Naive thymus-derived CD4-positive, alpha-beta T cell (primary cell): ENCODE results near the gene UBXN7. TPM values are rescaled to one million over a fixed set of nuclear protein-coding genes. Genes with fewer than 3 reads are reported as not detected.
"Not testable (repeated sequence)": the region's sequence is repeated elsewhere in the genome, so short reads cannot be mapped to it uniquely, and the experiment has no call there.

ENCODE experiments used
- ATAC-seq: fragments of 150-1000 bp; cut with Tn5 transposase; 2 replicates; pipeline ENCODE4 v1.10.0; 2021; ENCODE audit warnings: mild to moderate bottlenecking, moderate library complexity
- CTCF ChIA-PET: fragments of 350-600 bp; sonication (Branson Sonifier 250); formaldehyde crosslinking; loops from one replicate; lab custom pipeline; 2021; ENCODE audit warnings: antibody characterized with exemption; lab: Charles Lee
- POLR2A ChIA-PET: fragments of 350-600 bp; sonication (Branson Sonifier 250); formaldehyde crosslinking; loops from one replicate; lab custom pipeline; 2021; ENCODE audit warnings: antibody characterized with exemption, inconsistent platforms; lab: Charles Lee
- DNase-seq, 9 donors: peaks; one replicate each; pipeline versions ENCODE4 v3.0.0 to v3.0.0-alpha.2; 2020 to 2022; ENCODE audit warnings: mixed read lengths in 1 of 9
- H3K27ac ChIP-seq: one replicate; pipeline ENCODE4 v1.7.0; 2013; ENCODE audit warnings: mild to moderate bottlenecking, low read depth, low read length, moderate library complexity
- H3K27me3 ChIP-seq, 2 donors: one replicate each; pipeline ENCODE4 v1.7.0; 2013; ENCODE audit warnings: low read length in 2 of 2, mild to moderate bottlenecking in 2 of 2, moderate library complexity in 2 of 2; ENCODE audit not compliant: control insufficient read depth in 2 of 2, insufficient read depth in 2 of 2
- H3K36me3 ChIP-seq, 3 experiments: 1 replicate in 2 of 3; 2 replicates in 1 of 3; pipeline ENCODE4 v1.7.0; 2013; ENCODE audit warnings: low read length in 3 of 3, mild to moderate bottlenecking in 3 of 3, moderate library complexity in 1 of 3; ENCODE audit not compliant: insufficient read depth in 3 of 3, control insufficient read depth in 2 of 3
- H3K4me1 ChIP-seq, 2 donors: one replicate each; pipeline ENCODE4 v1.7.0; 2013; ENCODE audit warnings: low read length in 2 of 2, mild to moderate bottlenecking in 2 of 2, moderate library complexity in 1 of 2; ENCODE audit not compliant: control insufficient read depth in 2 of 2, insufficient read depth in 2 of 2
- H3K4me3 ChIP-seq: 2 replicates; pipeline ENCODE4 v1.7.0; 2013; ENCODE audit warnings: mild to moderate bottlenecking, low read length
- H3K9me3 ChIP-seq, 3 experiments: 1 replicate in 2 of 3; 2 replicates in 1 of 3; pipeline ENCODE4 v1.7.0; 2013; ENCODE audit warnings: low read length in 3 of 3; ENCODE audit not compliant: control insufficient read depth in 2 of 3
- H3K27ac Mint-ChIP-seq, 9 donors: one replicate each; pipeline ENCODE4 v1.8.0; 2020 to 2022; ENCODE audit warnings: mixed read lengths in 9 of 9, mild to moderate bottlenecking in 8 of 9, moderate library complexity in 5 of 9, inconsistent platforms in 2 of 9
- H3K27me3 Mint-ChIP-seq, 5 donors: one replicate each; pipeline ENCODE4 v1.8.0; 2021 to 2022; ENCODE audit warnings: mixed read lengths in 5 of 5, mild to moderate bottlenecking in 1 of 5
- H3K36me3 Mint-ChIP-seq, 5 donors: one replicate each; pipeline ENCODE4 v1.8.0; 2020 to 2022; ENCODE audit warnings: mixed read lengths in 5 of 5, mild to moderate bottlenecking in 3 of 5, inconsistent platforms in 1 of 5
- H3K4me1 Mint-ChIP-seq, 7 donors: one replicate each; pipeline ENCODE4 v1.8.0; 2020 to 2022; ENCODE audit warnings: mixed read lengths in 7 of 7, mild to moderate bottlenecking in 3 of 7, inconsistent platforms in 1 of 7
- H3K4me3 Mint-ChIP-seq, 10 donors: one replicate each; pipeline ENCODE4 v1.8.0; 2020 to 2022; ENCODE audit warnings: mild to moderate bottlenecking in 10 of 10, mixed read lengths in 10 of 10, moderate library complexity in 6 of 10, inconsistent platforms in 2 of 10
- H3K9me3 Mint-ChIP-seq, 11 donors: one replicate each; pipeline ENCODE4 v1.8.0; 2020 to 2022; ENCODE audit warnings: mixed read lengths in 11 of 11, mild to moderate bottlenecking in 4 of 11, inconsistent platforms in 1 of 11, moderate library complexity in 1 of 11
- intact Hi-C, 2 donors: fragments of 100-400 bp; cut with micrococcal nuclease; formaldehyde crosslinking; loops; one replicate each; pipeline ENCODE4 v1.15.1; 2023
- polyA plus RNA-seq, 2 donors: library from polyadenylated mRNA; unstranded; fragments of 300-500 nt; fragmentation: Illumina TruSeq; gene quantifications; one replicate each; pipeline ENCODE4 v1.2.3, GENCODE V29; 2021
- total RNA-seq, 6 experiments: library from RNA in 5 of 6; stranded (reverse) in 5 of 6; gene quantifications; 1 replicate in 5 of 6; 2 replicates in 1 of 6; pipeline ENCODE4 v1.2.3 and lab custom pipeline; 2021 to 2026

The UBXN7 gene
- total and polyA plus RNA-seq, 7 experiments from 2014 or later, result 30.2 to 90.6 (median 66.7) TPM

DNA sequence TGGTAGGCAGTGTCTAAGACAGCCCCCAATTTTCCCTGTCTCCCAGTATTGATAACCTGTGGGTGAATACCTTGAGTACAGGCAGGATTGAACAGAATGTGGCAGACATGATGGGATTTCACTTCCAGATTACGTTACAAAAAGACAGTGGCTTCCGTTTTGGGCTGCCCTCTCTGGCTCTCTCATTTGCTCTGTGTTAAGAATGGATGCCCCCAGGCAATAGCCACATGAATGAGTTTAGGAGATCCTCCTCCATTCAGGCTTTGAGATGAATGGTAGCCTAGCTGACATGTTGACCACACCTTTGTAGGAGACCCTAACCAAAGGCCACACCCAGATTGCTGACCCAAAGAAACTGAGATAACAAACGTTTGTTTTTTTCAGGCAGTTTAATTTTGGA, 34.3 kb downstream of the UBXN7 start:
- no peaks in the 10 kb centered on the region for H3K27me3 ChIP-seq
- intact Hi-C loops, result no loop called here
- DNase-seq (no peak), ATAC-seq (no peak)
- peaks cover 0 to 48% (median 3%) of the 10 kb centered on the region in 3 experiments for H3K36me3 ChIP-seq
- H3K9me3 Mint-ChIP-seq, result no peaks in the 10 kb centered on the region
- POLR2A ChIA-PET, result no interaction called here
- no peaks in the 10 kb centered on the region for H3K27me3 Mint-ChIP-seq
- H3K36me3 Mint-ChIP-seq, result peaks cover 0 to 47% (median 22%) of the 10 kb centered on the region in 5 donors
- H3K9me3 ChIP-seq, result no peaks in the 10 kb centered on the region
- CTCF ChIA-PET, result no interaction called here
- H3K4me1 ChIP-seq, result no peaks in the 10 kb centered on the region
- H3K27ac ChIP-seq, result no peak overlapping the region
- no peak overlapping the region for H3K4me3 ChIP-seq
- H3K27ac Mint-ChIP-seq, result peak overlapping the region in 1 of 9 donors; percentile 16
- no peak overlapping the region for H3K4me3 Mint-ChIP-seq
- peaks cover 0 to 4% (median 0%) of the 10 kb centered on the region in 7 donors for H3K4me1 Mint-ChIP-seq

DNA sequence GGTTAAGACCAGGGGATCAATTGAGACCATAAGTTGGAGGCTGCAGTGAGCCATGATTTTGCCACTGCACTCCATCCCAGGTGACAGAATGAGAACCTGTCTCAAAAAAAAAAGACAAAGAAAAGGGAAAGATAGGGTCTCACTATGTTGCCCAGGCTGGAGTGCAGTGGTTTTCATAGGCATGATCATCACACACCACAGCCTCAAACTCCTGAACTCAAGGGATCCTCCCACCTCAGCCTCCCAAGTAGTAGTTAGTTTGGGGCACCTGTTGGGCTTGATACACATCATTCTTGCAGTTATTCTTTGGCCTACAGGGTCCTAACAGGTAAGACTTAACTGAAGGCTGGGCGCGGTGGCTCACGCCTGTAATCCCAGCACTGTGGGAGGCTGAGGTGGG, 42.1 kb downstream of the UBXN7 start:
- ChIA-PET POLR2A (no interaction called here), CTCF (no interaction called here)
- no peak for ATAC-seq

DNA sequence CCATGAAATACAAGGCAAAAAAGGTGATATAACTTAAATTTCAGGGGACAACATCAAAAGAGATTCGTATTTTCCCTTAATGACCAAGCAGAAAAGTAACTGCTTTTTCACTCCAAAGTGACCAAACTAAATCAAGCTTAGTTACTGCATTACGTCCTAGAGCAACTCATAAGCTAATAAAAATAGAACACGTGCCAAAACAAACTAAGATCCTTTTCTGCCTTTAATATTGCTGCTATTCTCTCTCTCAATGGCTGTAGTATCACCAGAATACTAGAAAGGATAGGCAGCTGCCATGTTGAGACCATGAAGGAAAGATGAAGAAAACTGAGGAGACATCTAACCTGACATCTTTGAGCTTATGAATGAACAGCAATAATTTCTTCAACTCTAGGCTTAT, 43.3 kb downstream of the UBXN7 start:
- H3K27me3 Mint-ChIP-seq, result no peaks in the 10 kb centered on the region
- CTCF ChIA-PET, result no interaction called here
- Histone ChIP-seq H3K27ac (no peak overlapping the region), H3K4me1 (no peaks in the 10 kb centered on the region), H3K36me3 (peaks cover 6 to 42% (median 9%) of the 10 kb centered on the region in 3 experiments), H3K4me3 (no peak overlapping the region), H3K9me3 (no peaks in the 10 kb centered on the region), H3K27me3 (no peaks in the 10 kb centered on the region)
- H3K9me3 Mint-ChIP-seq, result peaks cover 0 to 27% (median 17%) of the 10 kb centered on the region in 11 donors
- H3K36me3 Mint-ChIP-seq, result peaks cover 37 to 90% (median 75%) of the 10 kb centered on the region in 5 donors
- DNase-seq (no peak), ATAC-seq (no peak)
- H3K4me1 Mint-ChIP-seq, result peaks cover 0 to 16% (median 11%) of the 10 kb centered on the region in 7 donors
- H3K4me3 Mint-ChIP-seq, result no peak overlapping the region
- intact Hi-C loops, result no loop called here
- POLR2A ChIA-PET, result interaction anchor here (0.7 kb wide), 1 partner anchor 781 kb away, joined by 3 read pairs; no protein-coding TSS in a partner anchor
- H3K27ac Mint-ChIP-seq, result no peak overlapping the region

More for the DNA sequence above, 42.1 kb downstream of the UBXN7 start:
- Mint-ChIP-seq H3K4me3 (no peak overlapping the region), H3K4me1 (peaks cover 0 to 7% (median 2%) of the 10 kb centered on the region in 7 donors), H3K27ac (peak overlapping the region in 1 of 9 donors; percentile 25), H3K36me3 (peaks cover 32 to 82% (median 70%) of the 10 kb centered on the region in 5 donors), H3K27me3 (no peaks in the 10 kb centered on the region), H3K9me3 (peaks cover 0 to 19% (median 9%) of the 10 kb centered on the region in 11 donors)
- intact Hi-C loops, result no loop called here
- DNase-seq, result no peak
- Histone ChIP-seq H3K36me3 (peaks cover 6 to 42% (median 9%) of the 10 kb centered on the region in 3 experiments), H3K4me3 (no peak overlapping the region), H3K9me3 (no peaks in the 10 kb centered on the region), H3K4me1 (no peaks in the 10 kb centered on the region), H3K27ac (no peak overlapping the region), H3K27me3 (no peaks in the 10 kb centered on the region)

DNA sequence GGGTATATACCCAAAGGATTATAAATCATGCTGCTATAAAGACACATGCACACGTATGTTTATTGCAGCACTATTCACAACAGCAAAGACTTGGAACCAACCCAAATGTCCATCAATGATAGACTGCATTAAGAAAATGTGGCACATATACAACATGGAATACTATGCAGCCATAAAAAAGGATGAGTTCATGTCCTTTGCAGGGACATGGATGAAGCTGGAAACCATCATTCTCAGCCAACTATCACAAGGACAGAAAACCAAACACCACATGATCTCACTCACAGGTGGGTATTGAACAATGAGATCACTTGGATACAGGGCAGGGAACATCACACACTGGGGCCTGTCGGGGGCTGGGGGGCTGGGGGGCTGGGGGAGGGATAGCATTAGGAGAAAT, 44.3 kb downstream of the UBXN7 start:
- H3K4me3 Mint-ChIP-seq, H3K4me1 ChIP-seq, H3K27me3 ChIP-seq, intact Hi-C loops, POLR2A ChIA-PET, H3K9me3 ChIP-seq, H3K27ac ChIP-seq, DNase-seq, H3K27ac Mint-ChIP-seq, H3K27me3 Mint-ChIP-seq, ATAC-seq, CTCF ChIA-PET, H3K4me3 ChIP-seq: not testable (repeated sequence)
- peaks cover 6 to 37% (median 9%) of the 10 kb centered on the region in 3 experiments for H3K36me3 ChIP-seq
- peaks cover 0 to 32% (median 18%) of the 10 kb centered on the region in 11 donors for H3K9me3 Mint-ChIP-seq
- H3K36me3 Mint-ChIP-seq, result peaks cover 37 to 91% (median 75%) of the 10 kb centered on the region in 5 donors
- peaks cover 6 to 27% (median 20%) of the 10 kb centered on the region in 7 donors for H3K4me1 Mint-ChIP-seq

DNA sequence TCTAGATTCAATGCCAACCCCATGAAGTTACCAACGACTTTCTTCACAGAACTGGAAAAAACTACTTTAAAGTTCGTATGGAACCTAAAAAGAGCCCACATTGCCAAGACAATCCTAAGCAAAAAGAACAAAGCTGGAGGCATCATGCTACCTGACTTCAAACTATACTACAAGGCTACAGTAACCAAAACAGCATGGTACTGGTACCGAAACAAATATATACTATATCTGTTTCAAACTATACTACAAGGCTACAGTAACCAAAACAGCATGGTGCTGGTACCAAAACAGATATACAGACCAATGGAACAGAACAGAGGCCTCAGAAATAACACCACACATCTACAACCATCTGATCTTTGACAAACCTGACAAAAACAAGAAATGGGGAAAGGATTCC, 45.4 kb downstream of the UBXN7 start:
- H3K36me3 Mint-ChIP-seq, result peaks cover 36 to 93% (median 74%) of the 10 kb centered on the region in 5 donors
- intact Hi-C loops, result not testable (repeated sequence)
- H3K9me3 Mint-ChIP-seq, result peaks cover 0 to 33% (median 18%) of the 10 kb centered on the region in 11 donors

DNA sequence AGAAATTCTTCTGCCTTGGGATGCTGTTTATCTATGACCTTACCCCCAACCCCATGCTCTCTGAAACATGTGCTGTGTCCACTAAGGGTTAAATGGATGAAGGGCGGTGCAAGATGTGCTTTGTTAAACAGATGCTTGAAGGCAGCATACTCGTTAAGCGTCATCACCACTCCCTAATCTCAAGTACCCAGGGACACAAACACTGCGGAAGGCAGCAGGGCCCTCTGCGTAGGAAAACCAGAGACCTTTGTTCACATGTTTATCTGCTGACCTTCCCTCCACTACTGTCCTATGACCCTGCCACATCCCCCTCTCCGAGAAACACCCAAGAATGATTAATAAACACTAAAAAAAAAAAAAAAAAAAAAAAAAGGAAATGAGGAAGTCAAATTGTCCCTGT, 46.2 kb downstream of the UBXN7 start:
- H3K4me1 ChIP-seq, H3K27me3 ChIP-seq, DNase-seq, ATAC-seq, H3K4me3 ChIP-seq, H3K27ac ChIP-seq, CTCF ChIA-PET, POLR2A ChIA-PET, intact Hi-C loops, H3K27me3 Mint-ChIP-seq, H3K4me3 Mint-ChIP-seq, H3K9me3 ChIP-seq: not testable (repeated sequence)
- Mint-ChIP-seq H3K9me3 (peaks cover 0 to 37% (median 18%) of the 10 kb centered on the region in 11 donors), H3K36me3 (peaks cover 42 to 94% (median 77%) of the 10 kb centered on the region in 5 donors), H3K4me1 (peaks cover 7 to 37% (median 28%) of the 10 kb centered on the region in 7 donors), H3K27ac (peak overlapping the region in 1 of 9 donors; percentile 40)
- peaks cover 0 to 26% (median 5%) of the 10 kb centered on the region in 3 experiments for H3K36me3 ChIP-seq

More for the DNA sequence above, 45.4 kb downstream of the UBXN7 start:
- H3K27ac ChIP-seq, H3K4me3 Mint-ChIP-seq, H3K4me1 ChIP-seq, H3K4me3 ChIP-seq, CTCF ChIA-PET, H3K27me3 ChIP-seq, DNase-seq, H3K27me3 Mint-ChIP-seq, H3K9me3 ChIP-seq, ATAC-seq, POLR2A ChIA-PET: not testable (repeated sequence)
- peaks cover 6 to 33% (median 6%) of the 10 kb centered on the region in 3 experiments for H3K36me3 ChIP-seq
- Mint-ChIP-seq H3K4me1 (peaks cover 6 to 32% (median 24%) of the 10 kb centered on the region in 7 donors), H3K27ac (peak overlapping the region in 1 of 9 donors; percentile 40)

DNA sequence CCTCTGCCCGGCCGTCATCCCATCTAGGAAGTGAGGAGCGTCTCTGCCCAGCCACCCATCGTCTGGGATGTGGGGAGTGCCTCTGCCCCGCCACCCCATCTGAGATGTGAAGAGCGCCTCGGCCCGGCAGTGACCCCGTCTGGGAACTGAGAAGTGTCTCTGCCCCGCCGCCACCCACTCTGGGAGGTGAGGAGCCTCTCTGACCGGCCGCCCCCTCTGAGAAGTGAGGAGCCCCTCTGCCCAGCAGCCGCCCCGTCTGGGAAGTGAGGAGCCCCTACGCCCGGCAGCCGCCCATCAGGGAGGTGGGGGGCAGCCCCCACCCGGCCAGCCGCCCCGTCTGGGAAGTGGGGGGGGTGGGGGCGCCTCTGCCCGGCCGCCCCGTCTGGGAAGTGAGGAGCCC, 46.8 kb downstream of the UBXN7 start:
- H3K27me3 Mint-ChIP-seq, CTCF ChIA-PET, H3K4me3 ChIP-seq, H3K4me1 ChIP-seq, POLR2A ChIA-PET, H3K27me3 ChIP-seq, H3K27ac Mint-ChIP-seq, ATAC-seq, H3K27ac ChIP-seq, H3K4me3 Mint-ChIP-seq, intact Hi-C loops, DNase-seq, H3K9me3 ChIP-seq: not testable (repeated sequence)
- H3K4me1 Mint-ChIP-seq, result peaks cover 7 to 37% (median 28%) of the 10 kb centered on the region in 7 donors
- H3K9me3 Mint-ChIP-seq, result peaks cover 0 to 38% (median 18%) of the 10 kb centered on the region in 11 donors
- H3K36me3 ChIP-seq, result peaks cover 0 to 24% (median 0%) of the 10 kb centered on the region in 3 experiments
- H3K36me3 Mint-ChIP-seq, result peaks cover 37 to 94% (median 72%) of the 10 kb centered on the region in 5 donors
